ENCODE measurements around the gene RAB23.

Gene RAB23

GRCh38 chr6:57226221-57226620 is 4.1 kb upstream of the RAB23 start:
- no peak for DNase-seq

- DNase-seq, result no peak
Observed at GRCh38 chr6:57224769-57225515, 2.8 kb upstream of the RAB23 start.

GRCh38 chr6:57222743-57223077 is 603 bp upstream of the RAB23 start:
- peak in 1 of 2 donors; percentile 11 for DNase-seq

- DNase-seq, result peak; percentile 18 to 46
Observed at GRCh38 chr6:57221191-57221935, 744 bp downstream of the RAB23 start.

- no peak for DNase-seq
Observed at GRCh38 chr6:57220083-57220703, 1.9 kb downstream of the RAB23 start.

- no peak for DNase-seq
Observed at GRCh38 chr6:57217270-57217669, 4.8 kb downstream of the RAB23 start.

- no peak for DNase-seq
Observed at GRCh38 chr6:57216235-57217101, 5.6 kb downstream of the RAB23 start.

GRCh38 chr6:57215260-57215659 is 6.8 kb downstream of the RAB23 start:
- DNase-seq, result no peak

- no peak for DNase-seq
Observed at GRCh38 chr6:57210060-57210459, 12.0 kb downstream of the RAB23 start.

- no peak for DNase-seq
Observed at GRCh38 chr6:57209030-57209429, 13.1 kb downstream of the RAB23 start.

- DNase-seq, result no peak
Observed at GRCh38 chr6:57207872-57208271, 14.2 kb downstream of the RAB23 start.

GRCh38 chr6:57207141-57207540 is 15.0 kb downstream of the RAB23 start:
- no peak for DNase-seq

GRCh38 chr6:57205550-57206328 is 16.4 kb downstream of the RAB23 start:
- DNase-seq, result no peak

- DNase-seq, result no peak
Observed at GRCh38 chr6:57201718-57202117, 20.4 kb downstream of the RAB23 start.

GRCh38 chr6:57198926-57199636 is 23.0 kb downstream of the RAB23 start:
- no peak for DNase-seq

GRCh38 chr6:57195457-57195856 is 26.6 kb downstream of the RAB23 start:
- DNase-seq, result no peak

GRCh38 chr6:57193177-57193576 is 28.9 kb downstream of the RAB23 start:
- DNase-seq, result no peak

- no peak for DNase-seq
Observed at GRCh38 chr6:57190140-57190539, 32.0 kb downstream of the RAB23 start.

- DNase-seq, result no peak
Observed at GRCh38 chr6:57183336-57183735, 38.8 kb downstream of the RAB23 start.

GRCh38 chr6:57182017-57182432 is 40.1 kb downstream of the RAB23 start:
- DNase-seq, result no peak

GRCh38 chr6:57180596-57180995 is 41.5 kb downstream of the RAB23 start:
- DNase-seq, result no peak

All from CD4-positive, alpha-beta T cell treated with Interferon alpha-2 for 1 hour (primary cell).